OCI-LY1 (cell line): Measurements from ENCODE around the gene P3H3.

ENCODE experiments used
- H2AFZ ChIP-seq: fragments of 200-600 bp; sonication (generic), shearing (Covaris generic); 2 replicates; pipeline ENCODE4 v1.6.0; 2014; ENCODE audit warnings: antibody characterized with exemption, mild to moderate bottlenecking, low read length
- H3F3A ChIP-seq: fragments of 200-600 bp; sonication (generic), shearing (Covaris generic); 2 replicates; pipeline ENCODE4 v1.6.0; 2014; ENCODE audit warnings: mild to moderate bottlenecking, antibody characterized with exemption, low read length, moderate library complexity; ENCODE audit not compliant: insufficient read depth
- H3K27ac ChIP-seq: fragments of 200-600 bp; sonication (generic); 2 replicates; pipeline ENCODE4 v1.5.1; 2014; ENCODE audit warnings: low read length, mixed run types, mild to moderate bottlenecking, low read depth; ENCODE audit not compliant: poor library complexity, severe bottlenecking
- H3K27me3 ChIP-seq: fragments of 200-600 bp; sonication (generic); 2 replicates; pipeline ENCODE4 v1.6.0; 2014; ENCODE audit warnings: antibody characterized with exemption, mild to moderate bottlenecking, low read length, moderate library complexity; ENCODE audit not compliant: insufficient read depth
- H3K36me3 ChIP-seq: fragments of 200-600 bp; sonication (generic); 2 replicates; pipeline ENCODE4 v1.6.1; 2014; ENCODE audit warnings: mild to moderate bottlenecking, antibody characterized with exemption, low read length, moderate library complexity, mixed read lengths; ENCODE audit not compliant: insufficient read depth
- H3K4me1 ChIP-seq: fragments of 200-600 bp; sonication (generic); 2 replicates; pipeline ENCODE4 v1.5.1; 2014; ENCODE audit warnings: mild to moderate bottlenecking, low read length, moderate library complexity; ENCODE audit not compliant: insufficient read depth, severe bottlenecking
- H3K4me2 ChIP-seq: fragments of 200-600 bp; sonication (generic), shearing (Covaris generic); 2 replicates; pipeline ENCODE4 v1.6.1; 2014; ENCODE audit warnings: low read length
- H3K4me3 ChIP-seq: fragments of 200-600 bp; sonication (generic); 2 replicates; pipeline ENCODE4 v1.5.1; 2014; ENCODE audit warnings: low read length, low read depth, mild to moderate bottlenecking, mixed read lengths; ENCODE audit not compliant: poor library complexity, severe bottlenecking
- H3K79me2 ChIP-seq: fragments of 200-600 bp; shearing (Covaris generic); 2 replicates; pipeline ENCODE4 v1.6.1; 2016; ENCODE audit warnings: mixed run types, low read length, mixed read lengths; ENCODE audit not compliant: insufficient read depth
- H3K9ac ChIP-seq: fragments of 200-600 bp; sonication (generic), shearing (Covaris generic); 2 replicates; pipeline ENCODE4 v1.6.1; 2014; ENCODE audit warnings: mild to moderate bottlenecking, low read length, mixed read lengths
- H3K9me2 ChIP-seq: fragments of 200-600 bp; sonication (generic), shearing (Covaris generic); 2 replicates; pipeline ENCODE4 v1.6.1; 2014; ENCODE audit warnings: low read depth, mild to moderate bottlenecking, low read length, mixed read lengths
- H3K9me3 ChIP-seq: fragments of 200-600 bp; shearing (Covaris generic); 2 replicates; pipeline ENCODE4 v1.6.1; 2014; ENCODE audit warnings: low read length, mixed read lengths
- H4K20me1 ChIP-seq: fragments of 200-600 bp; sonication (generic), shearing (Covaris generic); 2 replicates; pipeline ENCODE4 v1.6.0; 2016; ENCODE audit warnings: mild to moderate bottlenecking, low read length; ENCODE audit not compliant: insufficient read depth
- EZH2 ChIP-seq: fragments of 200-600 bp; sonication (generic), shearing (Covaris generic); IDR thresholded peaks from 2 replicates; pipeline ENCODE4 v1.8.0; 2017; ENCODE audit warnings: borderline replicate concordance, mixed run types, mild to moderate bottlenecking, antibody characterized with exemption, low read length, moderate library complexity, mixed read lengths
- TF ChIP-seq, protein P1 (sequence below): fragments of 200-600 bp; sonication (generic), shearing (Covaris generic); IDR thresholded peaks from 2 replicates; pipeline ENCODE4 v1.5.1; 2017; ENCODE audit warnings: mild to moderate bottlenecking, antibody characterized with exemption, low read length, moderate library complexity, mixed read lengths

P3H3 gene

DNA sequence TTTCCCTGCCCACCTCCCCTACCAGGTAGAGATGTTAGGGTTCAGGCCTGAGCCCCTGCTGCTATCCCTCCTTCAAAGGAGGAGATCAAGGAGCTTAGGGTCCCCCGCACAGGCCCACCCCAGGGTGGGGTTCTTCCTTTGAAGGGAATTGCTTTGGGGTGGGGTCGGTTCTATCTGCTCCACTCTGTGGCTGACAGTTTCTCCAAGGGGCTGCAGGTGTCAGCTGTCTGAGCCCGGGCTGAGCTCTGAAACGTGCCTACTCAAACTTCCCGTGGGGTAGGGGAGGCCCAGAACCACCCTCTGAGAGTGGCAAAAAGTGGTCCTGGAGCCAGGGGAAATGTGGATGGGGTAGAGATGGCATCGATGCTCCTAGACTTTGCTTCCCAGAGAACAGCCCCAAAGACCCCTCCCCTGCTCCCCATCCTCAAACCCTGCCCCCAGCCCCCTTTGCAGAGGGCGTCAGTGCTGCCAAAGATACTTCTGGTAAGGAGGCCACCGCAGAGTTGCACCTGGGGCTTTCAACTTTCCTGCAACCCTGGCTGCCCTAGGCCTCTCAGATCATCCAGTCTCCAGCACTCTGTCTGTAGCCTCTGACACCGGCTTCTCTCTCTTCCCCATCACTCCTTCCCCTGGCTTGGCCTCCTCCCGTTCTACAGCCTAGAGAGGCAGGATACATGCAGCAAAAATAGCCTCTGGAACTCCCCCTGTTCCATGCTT is 45.2 kb upstream of the P3H3 start:
- Histone ChIP-seq H3K27ac (no peak overlapping the region), H3K4me3 (no peak overlapping the region), H4K20me1 (no peaks in the 10 kb centered on the region)

DNA sequence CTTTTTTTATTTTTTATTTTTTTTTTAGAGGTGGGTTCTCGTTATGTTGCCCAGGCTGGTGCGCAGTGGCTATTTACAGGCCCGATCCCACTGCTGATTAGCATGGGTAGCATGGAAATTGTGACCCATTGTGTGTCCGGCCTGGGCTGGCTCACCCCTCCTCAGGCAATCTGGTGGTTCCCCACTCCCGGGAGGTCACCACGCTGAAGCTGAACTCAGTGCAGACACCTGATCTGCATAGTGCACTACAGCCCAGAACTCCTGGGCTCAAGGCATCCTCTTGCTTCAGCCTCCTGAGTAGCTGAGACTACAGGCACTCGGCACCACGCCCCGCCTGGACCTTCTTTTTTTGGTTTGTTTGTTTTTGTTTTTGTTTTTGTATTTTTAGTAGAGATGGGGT is 44.4 kb upstream of the P3H3 start:
- no peak overlapping the region for H3K4me2 ChIP-seq
- H3K27ac ChIP-seq, result no peak overlapping the region
- no peak overlapping the region for H2AFZ ChIP-seq

More for the DNA sequence above, 45.2 kb upstream of the P3H3 start:
- no peak for TF ChIP-seq EZH2
- TF ChIP-seq, protein P1, sequence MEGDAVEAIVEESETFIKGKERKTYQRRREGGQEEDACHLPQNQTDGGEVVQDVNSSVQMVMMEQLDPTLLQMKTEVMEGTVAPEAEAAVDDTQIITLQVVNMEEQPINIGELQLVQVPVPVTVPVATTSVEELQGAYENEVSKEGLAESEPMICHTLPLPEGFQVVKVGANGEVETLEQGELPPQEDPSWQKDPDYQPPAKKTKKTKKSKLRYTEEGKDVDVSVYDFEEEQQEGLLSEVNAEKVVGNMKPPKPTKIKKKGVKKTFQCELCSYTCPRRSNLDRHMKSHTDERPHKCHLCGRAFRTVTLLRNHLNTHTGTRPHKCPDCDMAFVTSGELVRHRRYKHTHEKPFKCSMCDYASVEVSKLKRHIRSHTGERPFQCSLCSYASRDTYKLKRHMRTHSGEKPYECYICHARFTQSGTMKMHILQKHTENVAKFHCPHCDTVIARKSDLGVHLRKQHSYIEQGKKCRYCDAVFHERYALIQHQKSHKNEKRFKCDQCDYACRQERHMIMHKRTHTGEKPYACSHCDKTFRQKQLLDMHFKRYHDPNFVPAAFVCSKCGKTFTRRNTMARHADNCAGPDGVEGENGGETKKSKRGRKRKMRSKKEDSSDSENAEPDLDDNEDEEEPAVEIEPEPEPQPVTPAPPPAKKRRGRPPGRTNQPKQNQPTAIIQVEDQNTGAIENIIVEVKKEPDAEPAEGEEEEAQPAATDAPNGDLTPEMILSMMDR, result no peak
- H3K79me2 ChIP-seq, result no peaks in the 10 kb centered on the region
- H2AFZ ChIP-seq, result no peak overlapping the region
- 0 out of 2 replicates have a peak, but pooled peaks cover under 1% of the 10 kb centered on the region for H3K27me3 ChIP-seq
- peaks cover 19% of the 10 kb centered on the region for H3K4me1 ChIP-seq
- H3F3A ChIP-seq, result no peaks in the 10 kb centered on the region
- no peak overlapping the region for H3K9ac ChIP-seq
- no peak overlapping the region for H3K4me2 ChIP-seq
- H3K9me3 ChIP-seq, result no peaks in the 10 kb centered on the region
- no peaks in the 10 kb centered on the region for H3K9me2 ChIP-seq
- no peaks in the 10 kb centered on the region for H3K36me3 ChIP-seq

DNA sequence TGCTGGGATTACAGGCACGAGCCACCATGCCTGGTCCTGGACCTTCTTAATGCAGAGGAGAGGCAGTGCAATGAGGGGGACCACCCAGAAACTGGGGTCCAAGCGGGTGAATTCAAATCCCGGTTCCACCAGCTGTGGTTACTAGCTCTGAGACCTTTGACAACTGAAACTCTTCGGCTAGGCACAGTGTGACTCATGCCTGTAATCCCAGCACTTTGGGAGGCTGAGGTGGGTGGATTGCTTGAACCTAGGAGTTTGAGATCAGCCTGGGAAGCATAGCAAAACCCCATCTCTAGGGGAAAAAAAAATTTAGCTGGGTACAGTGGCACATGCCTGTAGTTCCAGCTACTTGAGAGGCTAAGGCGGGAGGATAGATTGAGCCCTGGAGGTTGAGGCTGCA is 43.9 kb upstream of the P3H3 start:
- H3F3A ChIP-seq, result no peaks in the 10 kb centered on the region
- H2AFZ ChIP-seq, result no peak overlapping the region
- no peaks in the 10 kb centered on the region for H3K9me3 ChIP-seq
- no peak for TF ChIP-seq EZH2
- TF ChIP-seq, protein P1, result no peak
- no peaks in the 10 kb centered on the region; the same call in 1 of the 2 replicates for H3K27me3 ChIP-seq
- H3K27ac ChIP-seq, result no peak overlapping the region
- H3K4me1 ChIP-seq, result peaks cover 11% of the 10 kb centered on the region
- H4K20me1 ChIP-seq, result no peaks in the 10 kb centered on the region
- H3K9me2 ChIP-seq, result no peaks in the 10 kb centered on the region
- H3K4me3 ChIP-seq, result no peak overlapping the region
- H3K9ac ChIP-seq, result no peak overlapping the region
- H3K79me2 ChIP-seq, result no peaks in the 10 kb centered on the region
- H3K36me3 ChIP-seq, result no peaks in the 10 kb centered on the region
- no peak overlapping the region for H3K4me2 ChIP-seq

More for the DNA sequence above, 44.4 kb upstream of the P3H3 start:
- no peak overlapping the region for H3K9ac ChIP-seq
- peaks cover 11% of the 10 kb centered on the region for H3K4me1 ChIP-seq
- no peaks in the 10 kb centered on the region for H3K9me2 ChIP-seq
- no peaks in the 10 kb centered on the region for H3K36me3 ChIP-seq
- no peak for TF ChIP-seq EZH2
- TF ChIP-seq, protein P1, result no peak
- H3K4me3 ChIP-seq, result no peak overlapping the region
- no peaks in the 10 kb centered on the region for H3K79me2 ChIP-seq
- no peaks in the 10 kb centered on the region for H3F3A ChIP-seq
- H3K27me3 ChIP-seq, result no peaks in the 10 kb centered on the region
- no peaks in the 10 kb centered on the region for H3K9me3 ChIP-seq
- H4K20me1 ChIP-seq, result no peaks in the 10 kb centered on the region
